Smooth muscle cell (in vitro differentiated cells): Measurements from ENCODE around the gene TAOK1. TPM values are rescaled to one million over a fixed set of nuclear protein-coding genes. Genes with fewer than 3 reads are reported as not detected.

ENCODE experiments used
- DNase-seq: peaks from one replicate; lab custom pipeline; 2025; ENCODE audit not compliant: unreplicated experiment; lab: John Stamatoyannopoulos, UW
- H2AFZ ChIP-seq: fragments of 200-600 bp; sonication (generic); 2 replicates; pipeline ENCODE4 v1.6.0; 2016; ENCODE audit warnings: antibody characterized with exemption, low read depth, mild to moderate bottlenecking
- H3F3A ChIP-seq: fragments of 200-600 bp; sonication (generic); 2 replicates; pipeline ENCODE4 v1.6.0; 2017; ENCODE audit warnings: antibody characterized with exemption, low read depth
- H3K27ac ChIP-seq: fragments of 200-600 bp; sonication (generic); 2 replicates; pipeline ENCODE4 v1.5.1; 2016; ENCODE audit warnings: low read depth, mild to moderate bottlenecking
- H3K27me3 ChIP-seq: fragments of 200-600 bp; sonication (generic); 2 replicates; pipeline ENCODE4 v1.6.1; 2016; ENCODE audit warnings: low read depth, mild to moderate bottlenecking
- H3K36me3 ChIP-seq: fragments of 200-600 bp; sonication (generic); 2 replicates; pipeline ENCODE4 v1.5.1; 2016; ENCODE audit warnings: low read depth
- H3K4me1 ChIP-seq: fragments of 200-600 bp; sonication (generic); 2 replicates; pipeline ENCODE4 v1.5.1; 2016; ENCODE audit warnings: low read depth
- H3K4me2 ChIP-seq: fragments of 200-600 bp; sonication (generic); 2 replicates; pipeline ENCODE4 v1.6.0; 2016; ENCODE audit warnings: mild to moderate bottlenecking
- H3K4me3 ChIP-seq: fragments of 200-600 bp; sonication (generic); 2 replicates; pipeline ENCODE4 v1.5.1; 2016; ENCODE audit warnings: mild to moderate bottlenecking
- H3K79me2 ChIP-seq: fragments of 200-600 bp; sonication (generic); 2 replicates; pipeline ENCODE4 v1.6.0; 2016; ENCODE audit warnings: low read depth, mild to moderate bottlenecking
- H3K9ac ChIP-seq: fragments of 200-600 bp; sonication (generic); 2 replicates; pipeline ENCODE4 v1.6.0; 2016; ENCODE audit warnings: low read depth
- H3K9me3 ChIP-seq: fragments of 200-600 bp; sonication (generic); replicated peaks from 2 replicates; pipeline ENCODE4 v1.5.1; 2016; ENCODE audit warnings: low read depth
- H4K20me1 ChIP-seq: fragments of 200-600 bp; sonication (generic); 2 replicates; pipeline ENCODE4 v1.6.0; 2016; ENCODE audit warnings: low read depth
- WGBS: methylation state at CpG from one replicate; pipeline ENCODE4 v1.1.7; 2016; ENCODE audit warnings: low lambda C conversion rate; 5-methylcytosine and 5-hydroxymethylcytosine counted together
- polyA plus RNA-seq: library from polyadenylated mRNA; unstranded; fragments of >200 nt; fragmentation: Nextera tagmentation; extraction: Ambion mirVana; gene quantifications from 2 replicates; pipeline ENCODE4 v1.2.1, GENCODE V29; 2016
- total RNA-seq: library from RNA; depleted of rRNA; stranded (reverse); fragments of >200 nt; gene quantifications from 2 replicates; pipeline ENCODE4 v1.2.3, GENCODE V29; 2014
- TF ChIP-seq, protein P1 (sequence below): fragments of 200-600 bp; sonication (generic); IDR thresholded peaks from 2 replicates; pipeline ENCODE4 v1.5.1; 2017; ENCODE audit warnings: borderline replicate concordance, mild to moderate bottlenecking, antibody characterized with exemption; ENCODE audit not compliant: insufficient read depth, poor library complexity, severe bottlenecking

TAOK1 gene
- total and polyA plus RNA-seq, 2 experiments from 2014 or later = 4.7 to 58.7 TPM

GRCh38 chr17:29576214-29577000, 186.2 kb downstream of the TAOK1 start:
- TF ChIP-seq, protein P1, sequence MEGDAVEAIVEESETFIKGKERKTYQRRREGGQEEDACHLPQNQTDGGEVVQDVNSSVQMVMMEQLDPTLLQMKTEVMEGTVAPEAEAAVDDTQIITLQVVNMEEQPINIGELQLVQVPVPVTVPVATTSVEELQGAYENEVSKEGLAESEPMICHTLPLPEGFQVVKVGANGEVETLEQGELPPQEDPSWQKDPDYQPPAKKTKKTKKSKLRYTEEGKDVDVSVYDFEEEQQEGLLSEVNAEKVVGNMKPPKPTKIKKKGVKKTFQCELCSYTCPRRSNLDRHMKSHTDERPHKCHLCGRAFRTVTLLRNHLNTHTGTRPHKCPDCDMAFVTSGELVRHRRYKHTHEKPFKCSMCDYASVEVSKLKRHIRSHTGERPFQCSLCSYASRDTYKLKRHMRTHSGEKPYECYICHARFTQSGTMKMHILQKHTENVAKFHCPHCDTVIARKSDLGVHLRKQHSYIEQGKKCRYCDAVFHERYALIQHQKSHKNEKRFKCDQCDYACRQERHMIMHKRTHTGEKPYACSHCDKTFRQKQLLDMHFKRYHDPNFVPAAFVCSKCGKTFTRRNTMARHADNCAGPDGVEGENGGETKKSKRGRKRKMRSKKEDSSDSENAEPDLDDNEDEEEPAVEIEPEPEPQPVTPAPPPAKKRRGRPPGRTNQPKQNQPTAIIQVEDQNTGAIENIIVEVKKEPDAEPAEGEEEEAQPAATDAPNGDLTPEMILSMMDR = no peak
- H2AFZ ChIP-seq = no peak overlapping the region
- no peak overlapping the region for H3K4me3 ChIP-seq
- H3K4me2 ChIP-seq = no peak overlapping the region
- no peaks in the 10 kb centered on the region for H3K9me3 ChIP-seq
- no peak overlapping the region for H3K9ac ChIP-seq
- H3K79me2 ChIP-seq = no peaks in the 10 kb centered on the region
- peaks cover 6% of the 10 kb centered on the region for H4K20me1 ChIP-seq
- H3K27ac ChIP-seq = no peak overlapping the region
- H3K27me3 ChIP-seq = no peaks in the 10 kb centered on the region
- no peaks in the 10 kb centered on the region for H3K36me3 ChIP-seq
- H3F3A ChIP-seq = no peaks in the 10 kb centered on the region
- H3K4me1 ChIP-seq = peaks cover 6% of the 10 kb centered on the region
- 96% methylated on average over 36 of the region's 37 CpGs for WGBS
- no peak for DNase-seq

DNA sequence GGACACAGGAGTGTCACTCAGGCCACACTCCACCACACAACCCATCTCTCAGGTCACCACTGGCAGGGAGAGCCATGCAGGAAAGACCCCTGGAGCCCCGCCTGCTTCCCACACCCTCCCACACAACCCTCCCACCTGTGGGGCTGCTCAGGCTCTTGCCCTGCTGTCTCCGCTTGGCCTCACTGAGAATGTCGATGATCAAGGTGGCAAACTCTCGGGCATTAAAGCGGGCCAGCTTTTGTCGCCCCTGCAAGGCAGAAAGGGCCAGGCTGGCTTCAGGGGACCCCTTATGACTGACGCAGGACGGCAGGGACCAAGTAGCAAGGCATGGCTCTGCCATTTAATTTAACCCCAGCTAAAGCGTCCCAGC, 186.8 kb downstream of the TAOK1 start:
- Histone ChIP-seq H3F3A (no peaks in the 10 kb centered on the region), H3K4me2 (no peak overlapping the region), H3K4me3 (no peak overlapping the region), H3K9me3 (no peaks in the 10 kb centered on the region), H3K9ac (no peak overlapping the region), H3K27ac (no peak overlapping the region), H3K27me3 (no peaks in the 10 kb centered on the region), H2AFZ (no peak overlapping the region), H3K79me2 (no peaks in the 10 kb centered on the region), H3K36me3 (no peaks in the 10 kb centered on the region), H3K4me1 (peaks cover 6% of the 10 kb centered on the region), H4K20me1 (peaks cover 7% of the 10 kb centered on the region)
- no peak for DNase-seq
- WGBS = over 99% methylated on average over 9 of the region's 9 CpGs
- TF ChIP-seq, protein P1 = no peak

GRCh38 chr17:29577385-29578211, 187.4 kb downstream of the TAOK1 start:
- no peaks in the 10 kb centered on the region for H3K36me3 ChIP-seq
- H3K4me2 ChIP-seq = no peak overlapping the region

More at GRCh38 chr17:29577385-29578211, 187.4 kb downstream of the TAOK1 start:
- Histone ChIP-seq H3F3A (no peaks in the 10 kb centered on the region), H3K4me1 (peaks cover 3% of the 10 kb centered on the region), H2AFZ (no peak overlapping the region), H3K27ac (no peak overlapping the region), H3K9ac (no peak overlapping the region), H3K27me3 (no peaks in the 10 kb centered on the region), H3K4me3 (no peak overlapping the region), H4K20me1 (peaks cover 11% of the 10 kb centered on the region), H3K9me3 (no peaks in the 10 kb centered on the region), H3K79me2 (no peaks in the 10 kb centered on the region)
- no peak for DNase-seq
- WGBS = 94% methylated on average over 20 of the region's 22 CpGs
- TF ChIP-seq, protein P1 = no peak
